ENCODE data around the gene METTL5.

Gene METTL5

GRCh38 chr2:169808221-169808620 is 16.5 kb downstream of the METTL5 start:
- peak; percentile 85 for DNase-seq (ENCODE audit: low read depth)
- TF ChIP-seq CTCF (conservative IDR thresholded peaks at IDR 0.05; ENCODE audit: low read depth, low read length) = no peak
- H3K4me3 ChIP-seq (ENCODE audit: low read depth, low read length) = no peak overlapping the region

DNA sequence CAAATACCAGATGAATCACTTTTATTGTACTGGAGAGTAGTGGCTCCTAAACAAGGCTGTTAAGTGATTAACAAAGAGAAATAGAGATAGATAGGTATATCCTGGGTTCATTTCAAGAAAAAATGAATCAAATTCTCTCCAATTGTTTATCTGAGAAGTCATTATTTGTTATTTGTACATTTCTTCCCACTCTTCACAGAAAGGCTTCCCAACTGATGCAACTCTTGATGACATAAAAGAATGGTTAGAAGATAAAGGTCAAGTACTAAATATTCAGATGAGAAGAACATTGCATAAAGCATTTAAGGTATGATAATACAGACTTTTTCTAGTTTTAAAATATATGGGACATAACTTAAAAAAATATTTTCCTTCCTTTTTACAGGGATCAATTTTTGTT is 18.1 kb downstream of the METTL5 start:
- no peak overlapping the region for H3K4me3 ChIP-seq (ENCODE audit: low read depth, low read length)
- no peak for TF ChIP-seq CTCF (conservative IDR thresholded peaks at IDR 0.05; ENCODE audit: low read depth, low read length)
- DNase-seq (ENCODE audit: low read depth) = peak; percentile 32

DNA sequence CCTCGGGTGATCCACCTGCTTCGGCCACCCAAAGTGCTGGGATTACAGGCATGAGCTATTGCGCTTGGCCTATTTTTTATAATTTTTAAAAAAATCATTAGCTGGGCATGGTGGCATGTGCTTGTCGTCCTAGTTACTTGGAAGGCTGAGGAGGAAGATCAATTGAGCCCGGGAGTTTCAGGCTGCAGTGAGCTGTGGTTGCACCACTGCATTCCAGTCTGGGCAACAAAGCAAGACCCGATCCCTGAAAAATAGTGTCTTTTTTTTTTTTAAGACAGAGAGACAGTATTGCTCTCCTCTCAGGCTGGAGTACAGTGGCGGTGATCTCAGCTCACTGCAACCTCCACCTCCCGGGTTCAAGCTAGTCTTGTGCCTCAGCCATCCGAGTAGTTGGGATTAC is 21.2 kb downstream of the METTL5 start:
- DNase-seq (ENCODE audit: low read depth) = peak; percentile 21
- no peak overlapping the region for H3K4me3 ChIP-seq (ENCODE audit: low read depth, low read length)
- TF ChIP-seq CTCF (conservative IDR thresholded peaks at IDR 0.05; ENCODE audit: low read depth, low read length) = no peak

DNA sequence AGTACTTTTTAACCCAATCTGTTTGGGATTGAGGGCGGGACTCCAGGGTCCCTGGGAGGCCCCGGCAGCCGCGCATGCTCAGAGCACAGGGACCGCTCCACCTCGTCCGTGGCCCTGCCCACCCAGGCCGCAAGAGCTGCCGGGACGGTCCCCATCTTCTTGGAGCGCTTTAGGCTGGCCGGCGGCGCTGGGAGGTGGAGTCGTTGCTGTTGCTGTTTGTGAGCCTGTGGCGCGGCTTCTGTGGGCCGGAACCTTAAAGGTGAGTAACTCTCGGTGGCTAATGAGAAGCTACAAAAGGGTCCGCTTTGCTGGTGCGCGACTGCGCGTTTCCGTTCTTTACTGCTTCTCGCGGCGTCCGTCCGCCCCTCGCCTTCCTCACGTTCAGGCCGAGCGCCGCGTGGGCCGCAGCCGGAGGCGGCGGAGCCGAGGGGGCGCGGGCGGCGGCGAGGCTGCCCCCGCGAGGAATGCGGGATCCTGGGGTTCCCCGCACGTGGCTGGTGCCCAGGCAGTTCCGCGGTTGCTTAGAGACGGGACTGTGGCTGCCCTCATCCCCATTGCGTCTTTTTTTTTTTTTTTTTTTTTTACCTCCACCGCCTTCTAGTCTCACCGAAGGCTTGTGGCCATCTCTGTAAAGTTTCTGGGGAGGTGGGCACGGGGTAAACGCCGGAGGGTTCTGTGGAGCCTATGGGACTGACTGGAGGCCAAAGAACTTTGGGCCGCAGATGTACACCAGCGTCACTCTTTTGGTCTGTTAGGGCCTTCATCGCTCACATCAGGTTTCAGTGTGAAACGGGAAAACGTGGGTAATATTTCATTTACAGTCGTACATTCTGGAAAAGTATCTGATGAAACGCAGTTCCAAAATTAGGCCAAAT is 25.8 kb downstream of the METTL5 start, which contains the start of gene SSB:
SSB (plus strand) TSS at position 154 of the 875 bp plus-strand sequence. CDS start 2,090 bp downstream, outside the sequence.
- TF ChIP-seq CTCF (conservative IDR thresholded peaks at IDR 0.05; ENCODE audit: low read depth, low read length) = no peak
- peak; percentile 94 for DNase-seq (ENCODE audit: low read depth)
- peak within 1 kb of the TSS; percentile 72 for H3K4me3 ChIP-seq (ENCODE audit: low read depth, low read length)

DNA sequence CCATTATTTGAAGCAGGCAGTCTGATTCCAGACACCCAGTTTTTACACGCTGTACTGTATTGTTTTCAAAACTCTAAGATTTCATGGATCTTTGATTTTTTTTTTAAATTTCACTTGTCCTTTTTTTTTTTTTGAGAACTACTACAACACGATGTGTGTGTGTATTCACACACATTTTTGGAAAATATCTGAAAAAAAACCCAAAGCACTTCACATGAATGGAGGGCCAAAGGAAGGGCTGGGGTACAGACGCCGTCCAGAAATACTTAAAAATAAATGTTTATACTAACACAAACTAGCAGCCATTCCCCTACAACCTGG is 26.3 kb downstream of the METTL5 start:
- peak overlapping the region; percentile 72 for H3K4me3 ChIP-seq (ENCODE audit: low read depth, low read length)
- DNase-seq (ENCODE audit: low read depth) = no peak
- no peak for TF ChIP-seq CTCF (conservative IDR thresholded peaks at IDR 0.05; ENCODE audit: low read depth, low read length)

DNA sequence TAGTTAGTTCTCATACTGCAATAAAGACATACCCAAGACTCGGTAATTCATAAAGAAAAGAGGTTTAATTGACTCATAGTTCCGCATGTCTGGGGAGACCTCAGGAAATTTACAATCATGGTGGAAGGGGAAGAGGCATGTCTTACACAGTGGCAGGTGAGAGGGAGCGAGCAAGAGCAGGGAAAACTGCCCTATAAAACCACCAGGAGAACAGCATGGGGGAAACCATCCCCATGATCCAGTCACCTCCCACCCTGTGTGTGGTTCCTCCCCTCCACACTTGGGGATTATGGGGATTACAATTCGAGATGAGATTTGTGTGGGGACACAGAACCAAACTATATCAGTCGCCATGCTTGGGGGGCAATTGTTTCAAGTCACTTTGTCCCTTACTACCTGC is 27.1 kb downstream of the METTL5 start:
- H3K4me3 ChIP-seq (ENCODE audit: low read depth, low read length) = no peak overlapping the region
- no peak for DNase-seq (ENCODE audit: low read depth)
- TF ChIP-seq CTCF (conservative IDR thresholded peaks at IDR 0.05; ENCODE audit: low read depth, low read length) = no peak

- TF ChIP-seq CTCF (conservative IDR thresholded peaks at IDR 0.05; ENCODE audit: low read depth, low read length) = no peak
- H3K4me3 ChIP-seq (ENCODE audit: low read depth, low read length) = no peak overlapping the region
- peak; percentile 10 for DNase-seq (ENCODE audit: low read depth)
These were observed 28.3 kb downstream of the METTL5 start for GRCh38 chr2:169796441-169796840.

Data from choroid plexus epithelial cell (primary cell).